Measurements from ENCODE around the gene NTN3.
"Not testable (repeated sequence)": the region's sequence is repeated elsewhere in the genome, so short reads cannot be mapped to it uniquely, and the experiment has no call there.

The NTN3 gene

DNA sequence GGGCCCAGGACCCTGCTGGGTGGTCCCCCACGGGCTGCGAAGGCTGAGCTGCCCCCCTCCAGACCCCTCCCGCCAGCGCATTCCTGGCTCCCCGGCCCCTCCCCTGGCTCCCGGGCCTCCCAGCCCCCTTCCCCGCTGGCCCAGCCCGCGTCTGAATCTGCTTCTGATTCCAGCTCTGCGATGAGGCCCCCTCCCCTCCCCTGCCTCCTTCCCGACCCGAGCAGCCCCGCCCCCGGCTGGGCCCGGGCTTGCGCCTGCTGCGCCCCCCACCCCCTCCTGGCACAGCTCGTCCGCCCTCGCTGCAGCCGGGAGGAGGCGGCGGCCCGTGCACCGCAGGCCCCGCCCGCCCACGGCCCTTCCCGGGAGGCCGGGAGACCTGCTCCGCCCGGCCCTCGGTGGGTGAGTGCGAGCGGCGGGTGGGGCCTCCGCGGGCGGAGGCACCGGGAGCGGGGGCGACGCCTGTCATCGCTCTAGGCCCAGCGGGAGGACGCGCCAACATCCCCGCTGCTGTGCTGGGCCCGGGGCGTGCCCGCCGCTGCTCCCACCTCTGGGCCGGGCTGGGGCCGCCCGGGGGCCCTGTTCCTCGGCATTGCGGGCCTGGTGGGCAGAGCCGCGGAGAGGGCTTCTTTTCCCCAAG lies at the start of gene NTN3:
TSS of gene NTN3 (plus strand) at position 282 of the 637 bp plus-strand sequence. CDS start 405 bp downstream, outside the sequence.
- no peak for DNase-seq (ENCODE audit: low read depth in 2 of 2, low spot score in 1 of 2)

DNA sequence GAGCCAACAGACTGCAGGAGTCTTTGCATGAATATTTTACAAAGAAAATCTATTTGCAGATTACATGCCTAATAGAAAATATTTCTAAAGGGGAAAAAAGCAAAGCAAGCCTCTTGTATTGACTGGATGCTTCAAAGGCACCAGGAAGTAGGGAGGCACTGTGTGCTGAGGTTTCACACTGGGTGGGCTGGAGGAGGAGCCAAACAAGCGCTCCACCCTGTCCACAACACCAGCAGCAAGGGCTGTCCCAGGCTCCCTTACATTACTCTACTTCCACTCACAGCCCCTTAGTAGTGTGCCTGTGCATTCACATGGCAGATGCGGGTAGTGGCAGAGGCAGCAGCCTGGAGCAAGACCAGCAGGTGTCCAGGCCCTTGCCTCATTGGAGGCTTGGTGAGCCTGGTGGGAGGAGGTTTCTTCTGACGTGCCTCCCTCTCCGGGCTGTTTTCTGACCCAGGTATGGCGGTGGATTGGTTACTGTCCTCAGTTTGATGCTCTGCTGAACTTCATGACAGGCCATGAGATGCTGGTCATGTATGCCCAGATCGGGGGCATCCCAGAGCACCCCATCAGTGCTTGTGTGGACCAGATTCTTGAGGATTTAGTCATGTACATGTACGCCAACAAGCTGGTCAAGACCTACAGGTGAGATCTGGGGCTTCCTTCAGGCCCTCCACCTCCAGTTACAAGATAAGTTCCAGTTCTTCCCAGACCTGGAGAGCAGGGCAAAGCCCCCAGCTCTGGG lies 48.8 kb upstream of the NTN3 start:
- DNase-seq (ENCODE audit: low read depth in 2 of 2, low spot score in 1 of 2): no peak

DNA sequence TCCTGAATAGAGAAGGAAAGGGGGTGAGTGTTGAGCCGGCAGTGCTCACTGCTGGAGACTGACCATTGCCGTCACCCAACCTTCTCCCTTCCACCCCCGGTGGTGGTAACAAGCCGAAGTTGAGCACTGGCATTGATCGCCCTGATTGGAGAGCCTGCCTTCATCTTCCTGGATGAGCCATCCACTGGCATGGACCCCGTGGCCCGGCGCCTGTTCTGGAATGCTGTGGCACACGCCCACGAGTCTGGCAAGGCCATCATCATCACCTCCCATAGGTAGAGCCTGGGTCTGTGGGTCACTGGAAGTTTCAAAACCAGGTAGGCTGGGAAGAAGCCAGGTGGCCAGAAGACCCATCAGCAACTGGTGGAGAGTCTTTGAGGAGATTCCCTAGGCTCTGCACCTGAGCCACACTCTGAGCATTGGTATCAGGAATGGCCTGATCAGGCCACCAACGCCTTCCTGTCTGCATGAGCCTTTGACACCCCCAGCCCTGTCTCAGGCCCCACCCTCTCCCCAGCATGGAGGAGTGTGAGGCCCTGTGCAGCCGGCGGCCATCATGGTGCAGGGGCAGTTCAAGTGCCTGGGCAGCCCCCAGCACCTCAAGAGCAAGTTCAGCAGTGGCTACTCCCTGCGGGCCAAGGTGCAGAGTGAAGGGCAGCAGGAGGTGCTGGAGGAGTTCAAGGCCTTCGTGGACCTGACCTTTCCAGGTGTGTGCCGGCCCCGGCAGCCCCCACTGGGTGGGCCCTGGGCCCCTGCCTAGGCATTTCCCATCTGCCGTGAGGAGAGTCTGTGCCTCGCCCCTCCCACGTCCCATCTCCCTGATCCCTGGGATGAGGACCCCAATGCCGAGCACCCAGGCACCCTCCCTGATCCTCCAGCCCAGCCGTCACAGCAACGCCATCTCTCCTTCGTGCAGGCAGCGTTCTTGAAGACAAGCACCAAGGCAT lies 46.8 kb upstream of the NTN3 start:
- no peak for DNase-seq (ENCODE audit: low read depth in 2 of 2, low spot score in 1 of 2)

DNA sequence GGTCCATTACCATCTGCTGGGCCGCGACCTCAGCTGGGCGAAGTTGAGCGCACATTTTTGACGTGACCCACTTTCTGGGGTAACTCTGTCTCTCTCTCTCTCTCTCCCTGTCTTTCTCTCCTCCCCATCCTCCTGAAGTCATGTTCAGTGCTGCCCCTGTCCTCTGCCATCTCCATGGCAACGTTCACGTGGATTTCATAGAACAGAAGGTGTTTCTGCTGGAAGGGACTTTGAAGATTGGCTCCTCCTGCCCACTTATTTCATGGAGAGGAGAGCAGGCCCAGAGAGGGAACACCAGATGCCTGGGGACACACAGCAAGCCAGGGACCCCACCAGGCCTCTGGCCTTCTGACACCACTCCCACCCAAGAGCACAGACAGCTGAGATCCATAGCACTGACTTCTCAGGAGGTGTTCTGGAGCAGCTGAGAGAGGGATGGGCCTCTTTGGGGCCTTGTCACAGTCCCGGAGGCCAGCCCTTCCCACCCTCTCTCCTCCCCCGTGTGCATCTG lies 46.0 kb upstream of the NTN3 start:
- no peak for DNase-seq (ENCODE audit: low read depth in 2 of 2, low spot score in 1 of 2)

DNA sequence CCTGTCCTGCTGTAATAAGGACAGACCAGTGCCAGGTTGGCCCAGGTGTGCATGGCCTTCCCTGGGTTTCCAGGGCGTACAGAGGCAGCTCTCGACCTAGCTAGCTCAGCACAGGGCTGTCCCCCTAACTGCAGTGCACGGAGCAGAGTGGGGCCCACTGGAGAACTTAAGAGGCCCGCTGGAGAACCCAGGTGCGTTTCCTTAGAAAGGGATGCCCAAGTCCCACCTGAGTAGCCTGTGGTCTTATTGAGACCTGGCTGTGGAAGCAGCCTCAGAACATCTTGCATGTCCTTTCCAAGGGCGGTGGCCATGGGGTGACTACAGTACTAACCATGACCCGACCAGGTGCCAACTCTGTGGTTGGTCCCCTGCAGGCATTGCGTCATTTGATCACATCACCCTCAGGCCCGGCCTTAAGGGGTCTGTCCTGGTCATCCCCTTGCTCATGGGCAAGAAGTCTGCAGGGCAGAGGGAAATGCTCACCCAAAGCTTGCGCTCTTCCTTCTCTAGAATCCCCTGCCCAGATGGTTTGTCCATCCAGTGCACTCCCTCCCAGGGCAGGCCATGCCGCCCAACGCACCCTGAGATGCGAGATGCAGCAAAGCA lies 45.2 kb upstream of the NTN3 start:
- DNase-seq (ENCODE audit: low read depth in 2 of 2, low spot score in 1 of 2): no peak

DNA sequence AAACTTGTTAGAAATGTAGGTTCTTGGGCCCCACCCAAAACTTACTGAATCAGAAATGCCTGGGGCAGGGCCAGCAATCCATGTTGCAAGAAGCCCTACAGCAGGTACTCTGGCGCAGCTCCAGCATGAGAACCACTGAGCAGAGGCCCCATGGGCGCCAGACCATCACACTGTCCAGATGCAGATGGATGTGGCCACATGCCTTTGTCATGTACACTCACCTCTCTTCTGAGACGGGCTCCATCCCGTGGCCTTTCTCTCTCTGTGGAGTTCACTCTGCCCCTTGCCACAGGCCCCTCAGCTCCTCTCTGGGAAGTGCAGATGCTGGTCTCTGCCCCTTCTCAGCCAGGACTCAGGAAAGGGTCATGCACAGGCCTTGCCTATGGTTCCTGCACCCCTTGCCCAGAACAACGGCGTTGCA lies 44.1 kb upstream of the NTN3 start:
- no peak for DNase-seq (ENCODE audit: low read depth in 2 of 2, low spot score in 1 of 2)

DNA sequence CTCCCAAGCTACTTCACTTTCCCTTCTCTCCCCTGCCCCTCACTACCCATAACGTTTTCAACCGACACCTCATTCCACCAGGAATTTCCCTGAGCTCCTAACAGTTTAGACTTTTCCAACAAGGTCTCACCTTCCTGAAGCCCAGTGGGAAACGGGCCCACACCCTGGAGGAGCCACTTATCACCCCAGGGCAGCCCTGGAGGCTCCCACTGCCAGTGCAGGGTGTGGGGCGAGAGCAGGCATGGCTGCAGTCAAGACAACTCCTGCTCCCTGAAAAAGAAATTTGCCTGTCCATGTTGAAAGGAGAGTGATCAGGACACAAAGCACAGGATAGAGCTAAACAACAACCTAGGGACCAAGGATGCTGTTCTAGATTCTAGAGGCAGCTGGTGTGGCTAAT lies 43.6 kb upstream of the NTN3 start:
- no peak for DNase-seq (ENCODE audit: low read depth in 2 of 2, low spot score in 1 of 2)

DNA sequence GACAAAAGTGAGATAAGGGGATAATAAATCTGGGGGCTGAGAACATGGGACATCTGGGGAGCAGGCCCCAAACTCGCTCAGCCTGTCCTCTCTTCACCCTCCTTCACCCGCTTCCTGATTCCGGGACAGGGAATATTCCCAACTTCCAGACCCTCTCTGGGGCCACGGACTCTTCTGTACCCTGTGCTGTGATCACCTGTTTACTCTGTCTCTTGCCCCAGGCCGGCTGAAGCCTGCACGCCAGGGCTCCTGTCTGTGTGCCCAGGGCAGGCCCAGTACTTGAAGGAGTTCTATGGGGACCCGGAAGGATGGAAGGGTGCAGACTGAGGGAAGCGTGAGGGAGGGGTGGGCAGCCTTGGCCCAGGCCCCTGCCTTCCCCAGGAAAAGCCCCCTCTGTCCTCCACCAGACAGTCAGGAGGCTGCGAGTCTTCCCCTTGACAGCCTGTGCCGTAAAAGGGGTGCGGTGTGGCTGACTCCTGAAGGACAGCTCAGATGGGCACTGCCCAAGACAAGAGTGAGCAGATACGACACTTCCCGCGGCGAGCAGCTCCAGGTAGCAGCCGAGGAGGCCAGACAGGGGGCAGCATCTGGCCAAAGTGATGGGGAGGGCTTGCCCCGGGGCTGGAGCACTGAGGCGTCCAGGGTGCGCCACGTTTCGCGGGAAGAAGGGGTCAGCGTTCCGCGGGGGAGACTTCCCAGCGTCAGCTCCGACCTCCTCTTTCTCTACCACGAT lies 42.9 kb upstream of the NTN3 start:
- DNase-seq (ENCODE audit: low read depth in 2 of 2, low spot score in 1 of 2): no peak

DNA sequence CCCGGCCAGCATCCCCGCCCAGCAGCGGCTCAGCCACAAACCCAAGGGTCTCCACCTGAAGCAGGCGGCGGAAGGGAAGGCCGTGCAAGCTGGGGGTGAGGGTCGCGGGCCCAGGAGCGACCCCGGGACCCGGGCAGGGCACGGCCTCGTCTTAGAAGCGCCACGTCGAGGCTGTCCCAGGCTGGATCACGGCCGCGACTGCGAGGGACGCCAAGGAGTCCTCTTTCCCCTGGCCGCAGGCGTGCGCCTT lies 42.4 kb upstream of the NTN3 start:
- peak in 1 of 2 donors; percentile 8 for DNase-seq (ENCODE audit: low read depth in 2 of 2, low spot score in 1 of 2)

DNA sequence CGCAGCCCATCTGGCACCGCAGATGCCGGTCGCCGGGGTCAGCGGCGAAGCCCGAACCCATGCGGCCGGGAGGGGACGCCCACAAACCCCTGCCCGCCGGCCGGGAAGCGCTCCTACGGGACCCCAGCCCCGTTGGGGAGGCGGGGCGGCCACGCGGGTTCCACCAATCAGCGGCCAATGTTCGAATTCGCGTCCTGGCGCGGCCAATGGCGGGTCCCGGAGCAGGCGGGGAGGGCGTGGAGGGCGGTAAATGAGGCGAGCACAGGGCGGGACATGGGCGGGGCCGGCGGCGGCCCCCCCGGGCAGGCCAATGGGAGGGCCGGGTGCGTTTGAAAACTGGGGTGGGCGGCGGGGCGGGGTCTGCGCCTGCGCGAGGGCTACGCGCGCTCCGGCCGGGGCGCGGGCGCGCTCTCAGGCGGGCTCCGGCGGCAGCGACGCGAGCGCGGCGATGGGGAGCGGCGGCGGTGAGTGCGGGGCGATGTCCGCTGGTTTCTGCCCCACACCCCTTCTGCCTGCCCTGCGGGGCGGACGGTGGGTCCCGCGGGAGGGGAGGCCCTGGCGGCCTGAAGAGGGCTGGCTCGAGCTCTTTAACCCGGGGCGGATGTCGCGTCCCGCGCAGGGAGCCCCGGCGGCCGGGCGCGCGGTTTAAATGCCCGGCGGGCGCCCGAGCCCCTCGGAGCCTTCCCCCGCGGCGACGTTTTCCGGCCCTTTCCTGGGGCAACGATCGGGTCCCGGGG lies 41.9 kb upstream of the NTN3 start, which contains the start of gene CCNF:
TSS of gene CCNF (plus strand) at position 414 of the 737 bp plus-strand sequence. CDS start at position 449, 35 bp downstream.
- peak; percentile 95 to 96 for DNase-seq (ENCODE audit: low read depth in 2 of 2, low spot score in 1 of 2)

DNA sequence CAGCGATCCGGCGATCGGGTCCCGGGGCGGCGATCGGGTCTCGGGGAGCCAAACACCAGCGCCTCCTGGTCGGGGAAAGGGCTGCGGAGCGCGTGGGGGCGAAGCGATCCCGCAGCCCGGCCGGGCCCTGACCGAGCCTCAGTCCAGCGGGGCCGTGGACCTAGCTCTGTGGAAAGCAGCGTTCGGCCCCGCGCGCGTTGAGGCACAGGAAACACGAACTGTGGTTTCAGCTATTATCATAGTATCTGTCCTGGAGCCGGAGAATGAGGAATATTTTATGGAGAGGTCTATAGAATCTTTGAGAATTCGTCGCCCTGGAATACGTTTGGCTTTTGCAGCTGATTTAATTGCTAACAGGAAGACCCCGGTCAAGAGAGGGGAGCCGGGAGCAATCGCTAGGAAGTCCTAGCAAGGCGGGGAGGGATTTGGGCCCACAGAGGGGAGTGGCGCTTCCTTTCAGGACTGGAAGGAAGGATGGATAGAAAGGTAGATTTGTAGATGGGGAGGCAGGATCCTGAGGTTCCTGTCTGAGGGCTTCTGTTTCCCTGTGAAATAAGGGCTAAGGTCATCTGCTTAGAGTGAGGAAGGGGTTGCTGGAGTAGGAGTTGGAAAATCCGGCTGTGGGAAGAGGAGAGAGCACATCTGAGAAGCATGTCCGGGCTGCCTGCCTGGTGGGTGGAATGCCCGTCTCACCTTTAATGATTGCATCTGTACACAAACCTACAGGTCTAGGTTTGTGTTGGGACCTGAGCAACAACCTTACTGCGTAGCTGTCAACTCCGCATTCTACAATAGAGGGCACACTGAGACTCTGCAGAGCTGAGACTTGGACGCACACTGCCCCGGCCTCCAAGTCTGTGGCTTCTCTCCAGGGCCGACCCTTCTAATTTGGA lies 41.1 kb upstream of the NTN3 start:
- DNase-seq (ENCODE audit: low read depth in 2 of 2, low spot score in 1 of 2): no peak

DNA sequence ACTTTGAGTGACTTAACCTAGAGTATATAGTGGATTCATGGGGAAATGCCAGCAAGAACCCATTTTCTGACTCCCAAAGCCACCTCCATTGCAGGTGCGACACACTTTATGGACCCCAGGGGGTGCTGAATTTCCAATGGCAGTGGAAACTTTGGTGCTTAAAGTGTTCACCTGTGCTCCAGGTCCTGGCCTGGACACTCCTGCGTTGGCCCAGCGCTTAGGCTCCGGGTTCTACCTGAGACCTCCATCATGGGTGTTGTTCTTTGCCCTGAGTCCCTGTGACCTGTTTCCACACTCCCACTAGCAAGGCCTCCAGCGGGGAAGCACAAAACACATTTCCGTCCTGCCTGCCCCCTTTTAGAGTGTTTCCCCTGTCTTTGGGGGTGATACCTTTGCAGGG lies 38.8 kb upstream of the NTN3 start:
- no peak for DNase-seq (ENCODE audit: low read depth in 2 of 2, low spot score in 1 of 2)

DNA sequence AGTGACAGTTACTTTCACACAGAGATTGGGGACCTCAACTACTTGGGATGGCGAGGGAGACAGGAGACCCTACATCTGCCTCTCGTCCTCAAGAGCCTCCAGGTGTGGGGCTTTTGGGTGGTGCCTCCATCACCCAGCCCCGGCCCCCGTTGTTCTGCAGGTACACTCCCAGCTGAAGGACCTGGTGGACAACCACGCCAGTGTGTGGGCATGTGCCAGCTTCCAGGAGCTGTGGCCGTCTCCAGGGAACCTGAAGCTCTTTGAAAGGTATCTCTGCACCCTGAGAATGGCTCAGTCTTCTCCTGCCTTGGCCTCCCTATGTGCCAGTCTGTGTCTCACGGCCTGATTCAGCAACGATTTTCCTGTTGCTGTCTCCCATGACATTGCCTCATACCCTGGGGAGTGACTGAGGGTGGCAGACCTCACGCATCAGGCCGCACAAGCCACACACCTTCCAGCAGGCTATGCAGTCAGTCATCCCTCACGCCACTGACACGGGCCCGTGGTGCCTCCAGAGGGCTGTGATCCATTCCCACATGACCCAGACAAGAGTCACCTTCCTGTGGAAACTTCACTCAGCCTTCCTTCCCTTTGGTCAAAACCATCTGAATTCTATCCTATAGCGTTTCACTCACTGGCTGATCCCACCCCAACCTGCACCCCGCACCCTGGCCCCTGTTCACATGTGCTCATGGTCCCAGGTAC lies 38.1 kb upstream of the NTN3 start:
- no peak for DNase-seq (ENCODE audit: low read depth in 2 of 2, low spot score in 1 of 2)

DNA sequence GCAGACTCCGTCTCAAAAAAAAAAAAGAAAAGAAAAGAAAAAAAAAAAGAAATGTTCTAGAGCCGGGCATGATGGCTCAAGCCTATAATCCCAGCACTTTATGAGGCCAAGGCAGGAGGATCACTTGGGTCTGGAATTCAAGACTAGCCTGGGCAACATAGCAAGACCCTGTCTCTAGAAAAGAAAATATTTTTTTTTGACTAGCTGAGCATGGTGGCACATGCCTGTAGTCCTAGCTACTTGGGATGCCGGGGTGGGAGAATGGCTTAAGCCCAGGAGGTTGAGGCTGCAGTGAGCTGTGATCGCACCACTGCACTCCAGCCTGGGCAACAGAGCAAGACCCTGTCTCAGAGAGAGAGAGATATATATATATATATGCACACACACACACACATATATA lies 35.9 kb upstream of the NTN3 start:
- DNase-seq (ENCODE audit: low read depth in 2 of 2, low spot score in 1 of 2): not testable (repeated sequence)

DNA sequence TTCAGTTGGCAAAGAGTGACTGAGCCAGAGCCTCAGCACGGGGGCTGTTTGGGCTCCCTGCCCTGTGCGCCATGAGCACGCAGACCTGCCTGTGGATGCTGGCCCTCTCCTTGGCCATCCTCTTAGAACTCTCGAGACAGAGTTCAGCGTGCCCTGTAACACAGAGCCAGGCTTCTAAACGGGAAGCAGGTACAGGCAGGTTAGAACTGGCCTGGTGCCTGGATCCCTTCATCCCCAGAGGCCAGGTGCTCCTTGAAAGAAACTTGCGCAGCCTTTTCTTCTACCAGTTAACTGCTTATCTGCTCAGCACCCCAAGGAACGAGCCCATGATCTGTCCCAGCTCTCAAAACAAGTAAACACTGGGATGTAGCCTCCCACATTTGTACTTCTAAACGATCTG lies 35.0 kb upstream of the NTN3 start:
- DNase-seq (ENCODE audit: low read depth in 2 of 2, low spot score in 1 of 2): no peak

DNA sequence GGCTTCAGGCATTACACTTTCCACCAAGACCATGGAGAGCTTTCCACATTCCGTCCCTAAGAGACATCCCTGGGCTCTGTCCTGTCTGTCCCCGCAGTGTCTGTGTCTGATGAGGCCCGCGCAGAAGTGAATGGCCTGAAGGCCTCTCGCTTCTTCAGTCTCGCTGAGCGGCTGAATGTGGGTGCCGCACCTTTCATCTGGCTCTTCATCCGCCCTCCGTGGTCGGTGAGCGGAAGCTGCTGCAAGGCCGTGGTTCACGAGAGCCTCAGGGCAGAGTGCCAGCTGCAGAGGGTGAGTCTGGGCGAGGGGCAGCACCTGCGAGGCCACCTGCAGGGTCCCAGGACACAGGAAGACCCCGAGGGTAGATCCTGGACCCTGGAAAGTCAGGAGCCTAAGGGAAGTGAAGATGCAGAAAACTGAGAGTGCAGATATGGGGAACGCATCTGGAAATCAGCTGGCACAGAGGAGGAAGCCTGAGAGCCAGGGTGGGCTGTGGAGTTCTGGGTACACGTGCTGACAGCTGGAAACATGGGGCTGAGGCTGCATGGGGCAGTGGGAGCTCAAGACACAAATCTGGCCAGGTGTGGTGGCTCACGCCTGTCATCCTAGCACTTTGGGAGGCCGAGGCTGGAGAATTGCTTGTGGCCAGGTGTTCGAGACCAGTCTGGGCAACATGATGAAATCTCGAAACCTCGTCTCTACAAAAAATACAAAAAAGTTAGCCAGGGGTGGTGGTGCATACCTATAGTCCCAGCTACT lies 33.9 kb upstream of the NTN3 start:
- DNase-seq (ENCODE audit: low read depth in 2 of 2, low spot score in 1 of 2): no peak

DNA sequence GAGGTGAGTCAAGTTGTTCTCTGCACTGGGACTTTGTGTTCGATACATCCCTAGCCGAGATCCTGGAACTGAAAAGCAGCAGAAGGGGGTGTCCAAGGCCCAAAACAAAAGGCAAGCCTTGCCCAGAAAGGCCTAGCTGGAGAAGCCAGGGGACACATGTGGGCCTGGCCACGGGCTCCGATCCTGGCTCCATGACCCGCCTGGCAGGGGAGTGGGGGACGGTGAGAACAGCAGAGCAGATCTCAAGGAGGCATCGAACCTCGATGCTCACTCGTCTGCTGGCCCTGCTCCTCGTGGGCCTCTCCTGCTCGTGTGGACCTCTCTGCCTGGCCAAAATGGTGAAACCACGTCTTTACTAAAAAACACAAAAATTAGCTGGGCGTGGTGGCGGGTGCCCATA lies 33.0 kb upstream of the NTN3 start:
- DNase-seq (ENCODE audit: low read depth in 2 of 2, low spot score in 1 of 2): no peak

DNA sequence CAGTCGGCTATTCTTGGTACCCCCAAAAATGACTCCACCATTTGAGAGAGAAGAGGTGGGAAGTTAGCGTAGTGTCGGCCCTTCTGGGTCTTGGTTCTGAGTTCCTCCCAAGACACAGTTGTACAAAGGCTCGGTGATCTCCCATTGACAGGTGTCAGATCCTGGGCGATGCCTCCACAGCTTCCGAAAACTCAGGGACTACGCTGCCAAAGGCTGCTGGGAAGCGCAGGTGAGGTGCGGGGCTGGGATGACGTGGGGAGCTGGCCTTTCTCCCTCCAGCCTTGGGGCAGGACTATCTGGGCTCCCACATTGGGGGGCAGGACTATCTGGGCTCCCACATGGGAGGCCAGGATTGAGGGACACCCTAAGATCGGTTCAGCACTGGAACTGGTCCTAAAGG lies 31.5 kb upstream of the NTN3 start:
- DNase-seq (ENCODE audit: low read depth in 2 of 2, low spot score in 1 of 2): no peak

All from stimulated activated CD8-positive, alpha-beta memory T cell treated with anti-CD3 and anti-CD28 coated beads, Interleukin-4, amount 100 ng/mL, for 1 hour (primary cell).